B cell (primary cell): ENCODE data around the gene MZF1. TPM values are rescaled to one million over a fixed set of nuclear protein-coding genes. Genes with fewer than 3 reads are reported as not detected.

ENCODE experiments used
- ATAC-seq: fragments of 200-7000 bp; cut with Tn5 transposase; one replicate; pipeline ENCODE4 v1.10.0; 2021; ENCODE audit warnings: low read depth, mild to moderate bottlenecking, moderate number of reproducible peaks, moderate library complexity
- CTCF ChIA-PET: fragments of 350-600 bp; sonication (Branson Sonifier 250); formaldehyde crosslinking; loops from one replicate; lab custom pipeline; 2021; ENCODE audit warnings: antibody characterized with exemption, inconsistent platforms; lab: Charles Lee
- POLR2A ChIA-PET: fragments of 350-600 bp; sonication (Branson Sonifier 250); formaldehyde crosslinking; loops from one replicate; lab custom pipeline; 2021; ENCODE audit warnings: antibody characterized with exemption; lab: Charles Lee
- DNase-seq: peaks from one replicate; pipeline ENCODE4 v3.0.0; 2013
- H2AFZ ChIP-seq: 2 replicates; pipeline ENCODE4 v1.6.1; 2012; ENCODE audit warnings: mild to moderate bottlenecking, low read depth, low read length; ENCODE audit not compliant: insufficient read depth, poor library complexity, severe bottlenecking
- H3K27ac ChIP-seq, 2 donors: 1 replicate in 1 of 2; 2 replicates in 1 of 2; pipeline ENCODE4 v1.5.1; 2012 to 2013; ENCODE audit warnings: low read length in 2 of 2, mild to moderate bottlenecking in 2 of 2, moderate library complexity in 1 of 2
- H3K27me3 ChIP-seq, 4 experiments: fragments of 200-600 bp in 1 of 4; sonication (generic) in 1 of 4; replicated peaks in 1 of 4; 1 replicate in 2 of 4; 2 replicates in 2 of 4; pipeline versions ENCODE4 v1.6.1 to v1.7.0; 2013 to 2016; ENCODE audit warnings: low read length in 3 of 4, mild to moderate bottlenecking in 2 of 4, mixed read lengths in 1 of 4, moderate library complexity in 1 of 4; ENCODE audit not compliant: insufficient read depth in 4 of 4, control insufficient read depth in 3 of 4; ENCODE audit errors: control extremely low read depth in 1 of 4
- H3K36me3 ChIP-seq, 2 experiments: replicated peaks in 1 of 2; 1 replicate in 1 of 2; 2 replicates in 1 of 2; pipeline versions ENCODE4 v1.6.1 to v1.7.1; 2013; ENCODE audit warnings: low read length in 1 of 2; ENCODE audit not compliant: insufficient read depth in 2 of 2, control insufficient read depth in 1 of 2; ENCODE audit errors: control extremely low read depth in 1 of 2, extremely low read depth in 1 of 2
- H3K4me1 ChIP-seq, 2 donors: fragments of 200-600 bp in 1 of 2; sonication (generic) in 1 of 2; 1 replicate in 1 of 2; 2 replicates in 1 of 2; pipeline versions ENCODE4 v1.5.1 to v1.6.1; 2013 to 2017; ENCODE audit warnings: low read length in 2 of 2; ENCODE audit not compliant: control insufficient read depth in 2 of 2, insufficient read depth in 2 of 2
- H3K4me2 ChIP-seq: replicated peaks from 2 replicates; pipeline ENCODE3; 2012; ENCODE audit warnings: mild to moderate bottlenecking, low read depth, low read length; ENCODE audit not compliant: poor library complexity, severe bottlenecking
- H3K4me3 ChIP-seq, 5 experiments: fragments of 200-600 bp in 1 of 5; sonication (generic) in 1 of 5; 1 replicate in 3 of 5; 2 replicates in 2 of 5; pipeline versions ENCODE4 v1.5.1 to v1.7.0; 2011 to 2016; ENCODE audit warnings: low read length in 4 of 5, mild to moderate bottlenecking in 4 of 5, low read depth in 2 of 5, control low read depth in 1 of 5, moderate library complexity in 1 of 5; ENCODE audit not compliant: insufficient read depth in 1 of 5; ENCODE audit errors: control extremely low read depth in 1 of 5, extremely low read depth in 1 of 5
- H3K79me2 ChIP-seq: fragments of 200-600 bp; sonication (generic); one replicate; pipeline ENCODE4 v1.6.0; 2016; ENCODE audit warnings: low read length; ENCODE audit not compliant: control insufficient read depth, insufficient read depth
- H3K9ac ChIP-seq: fragments of 200-600 bp; sonication (generic); 2 replicates; pipeline ENCODE4 v1.6.1; 2017; ENCODE audit warnings: mild to moderate bottlenecking, low read length, moderate library complexity
- H3K9me3 ChIP-seq, 3 donors: one replicate each; pipeline versions ENCODE4 v1.6.1 to v1.7.1; 2013; ENCODE audit warnings: low read length in 2 of 3; ENCODE audit not compliant: control insufficient read depth in 2 of 3, insufficient read depth in 1 of 3; ENCODE audit errors: control extremely low read depth in 1 of 3
- H4K20me1 ChIP-seq: 2 replicates; pipeline ENCODE4 v1.6.0; 2012; ENCODE audit warnings: mild to moderate bottlenecking, low read length; ENCODE audit not compliant: insufficient read depth, control insufficient read depth, poor library complexity, severe bottlenecking
- H3K27ac Mint-ChIP-seq: one replicate; pipeline ENCODE4 v1.8.0; 2021; ENCODE audit warnings: mixed read lengths
- H3K27me3 Mint-ChIP-seq: one replicate; pipeline ENCODE4 v1.8.0; 2021; ENCODE audit warnings: mixed read lengths
- H3K4me1 Mint-ChIP-seq: one replicate; pipeline ENCODE4 v1.8.0; 2021; ENCODE audit warnings: mixed read lengths
- H3K4me3 Mint-ChIP-seq: one replicate; pipeline ENCODE4 v1.8.0; 2021; ENCODE audit warnings: mixed read lengths
- H3K9me3 Mint-ChIP-seq: one replicate; pipeline ENCODE4 v1.8.0; 2022; ENCODE audit warnings: mixed read lengths; ENCODE audit not compliant: insufficient read depth
- CTCF ChIP-seq: fragments of 200-600 bp; IDR thresholded peaks from one replicate; pipeline ENCODE4 v1.8.0; 2022; ENCODE audit warnings: antibody characterized with exemption, mild to moderate bottlenecking
- EZH2 ChIP-seq: IDR thresholded peaks from 2 replicates; pipeline ENCODE4 v1.6.1; 2012; ENCODE audit warnings: borderline replicate concordance, low read depth, mild to moderate bottlenecking, moderate library complexity, low read length; ENCODE audit not compliant: insufficient read depth, poor library complexity, severe bottlenecking
- WGBS: methylation state at CpG from one replicate; pipeline ENCODE4 v1.1.5; 2013; ENCODE audit warnings: missing lambda C conversion rate; ENCODE audit not compliant: insufficient coverage; 5-methylcytosine and 5-hydroxymethylcytosine counted together
- intact Hi-C: fragments of 100-400 bp; cut with micrococcal nuclease; formaldehyde crosslinking; loops from one replicate; pipeline ENCODE4 v1.10.0; 2022
- polyA plus RNA-seq: library from polyadenylated mRNA; depleted of rRNA; stranded (reverse); fragments of >200 nt; gene quantifications from 2 replicates; pipeline ENCODE4 v1.2.3, GENCODE V29; 2012
- total RNA-seq, 2 donors: library from RNA; stranded (reverse); fragments of 120-200 nt in 1 of 2; gene quantifications; 1 replicate in 1 of 2; 2 replicates in 1 of 2; pipeline versions ENCODE4 v1.2.3 to v1.2.4, GENCODE V29; 2013 to 2022

Gene MZF1
- total and polyA plus RNA-seq, 2 donors (not counting 1 experiment from before 2014, with no cell fraction given): 79.4 to 95.8 TPM

GRCh38 chr19:58531034-58531840 is 41.9 kb downstream of the MZF1 start:
- Mint-ChIP-seq H3K27ac (no peak overlapping the region), H3K9me3 (no peaks in the 10 kb centered on the region), H3K27me3 (no peaks in the 10 kb centered on the region), H3K4me3 (peak overlapping the region; percentile 38), H3K4me1 (peaks cover 21% of the 10 kb centered on the region)
- CTCF ChIA-PET: no interaction called here
- peak; percentile 17 for ATAC-seq
- peaks cover 12 to 14% of the 10 kb centered on the region in 2 donors for H3K4me1 ChIP-seq
- H3K27ac ChIP-seq: peak overlapping the region in 1 of 2 donors; percentile 10
- H3K36me3 ChIP-seq: no peaks in the 10 kb centered on the region
- intact Hi-C loops: no loop called here
- peak overlapping the region; percentile 37 for H2AFZ ChIP-seq
- H3K9me3 ChIP-seq: no peaks in the 10 kb centered on the region
- TF ChIP-seq EZH2 (no peak), CTCF (no peak)
- H3K4me3 ChIP-seq: no peak overlapping the region
- H3K79me2 ChIP-seq: no peaks in the 10 kb centered on the region
- H3K4me2 ChIP-seq: peak overlapping the region; percentile 52
- no peaks in the 10 kb centered on the region for H4K20me1 ChIP-seq
- WGBS: 100% methylated on average over 1 of the region's 10 CpGs
- peak; percentile 31 for DNase-seq
- H3K9ac ChIP-seq: no peak overlapping the region
- POLR2A ChIA-PET: no interaction called here
- H3K27me3 ChIP-seq: no peaks in the 10 kb centered on the region

- DNase-seq: no peak
- ChIA-PET POLR2A (interaction anchor here (0.6 kb wide), 2 partner anchors 31 to 503 kb away, joined by 3 to 5 read pairs; no protein-coding TSS in a partner anchor), CTCF (interaction anchor here (0.7 kb wide), 1 partner anchor 10 kb away, joined by 4 read pairs; the partner anchor contains the start of gene ZBTB45)
- Mint-ChIP-seq H3K4me3 (no peak overlapping the region), H3K27ac (no peak overlapping the region), H3K4me1 (peaks cover 21% of the 10 kb centered on the region), H3K27me3 (no peaks in the 10 kb centered on the region), H3K9me3 (no peaks in the 10 kb centered on the region)
- intact Hi-C loops: no loop called here
- H3K27me3 ChIP-seq: no peaks in the 10 kb centered on the region
- no peak for ATAC-seq
- no peak overlapping the region for H3K4me3 ChIP-seq
- no peak overlapping the region for H3K9ac ChIP-seq
- no peak overlapping the region for H3K4me2 ChIP-seq
- TF ChIP-seq EZH2 (no peak), CTCF (no peak)
- peaks cover 12 to 14% of the 10 kb centered on the region in 2 donors for H3K4me1 ChIP-seq
- no peaks in the 10 kb centered on the region for H3K9me3 ChIP-seq
- H4K20me1 ChIP-seq: no peaks in the 10 kb centered on the region
- H2AFZ ChIP-seq: no peak overlapping the region
- no peaks in the 10 kb centered on the region for H3K36me3 ChIP-seq
- WGBS: no CpG with 5 or more reads among the region's 3 CpGs
- H3K27ac ChIP-seq: no peak overlapping the region
- no peaks in the 10 kb centered on the region for H3K79me2 ChIP-seq
Measured at GRCh38 chr19:58529405-58529804, 43.7 kb downstream of the MZF1 start.
